ENCODE data around the gene ZNF124.
"Not testable (repeated sequence)": the region's sequence is repeated elsewhere in the genome, so short reads cannot be mapped to it uniquely, and the experiment has no call there.

ZNF124 gene

DNA sequence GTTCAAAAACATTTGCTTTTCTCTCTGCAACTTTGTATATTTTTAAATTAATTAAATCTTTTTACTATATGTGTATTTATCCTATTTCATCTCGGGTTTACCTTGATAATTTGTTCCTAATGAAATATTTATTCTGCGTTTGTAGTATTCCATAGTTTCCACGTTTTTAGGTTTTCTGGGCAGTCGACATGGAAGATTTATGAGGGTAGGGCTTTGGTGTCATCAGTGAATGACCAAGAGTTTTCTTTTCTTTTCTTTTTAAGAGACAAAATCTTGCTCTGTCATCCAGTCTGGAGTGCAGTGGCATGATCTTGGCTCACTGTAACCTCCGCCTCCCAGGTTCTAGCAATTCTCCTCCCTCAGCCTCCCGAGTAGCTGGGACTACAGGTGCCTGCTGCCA, 50.4 kb downstream of the ZNF124 start:
- ChIA-PET CTCF (no interaction called here), POLR2A (no interaction called here)
- no peak for TF ChIP-seq CTCF (IDR thresholded peaks at IDR 0.05; ENCODE audit: control extremely low read depth, extremely low read depth, low read depth, missing control alignments)
- DNase-seq (ENCODE audit: extremely low spot score): no peak

GRCh38 chr1:247120408-247120668, 51.5 kb downstream of the ZNF124 start:
- DNase-seq (ENCODE audit: extremely low spot score); POLR2A ChIA-PET: not testable (repeated sequence)
- CTCF ChIA-PET: interaction anchor here (1.7 kb wide), 1 partner anchor 16 kb away, joined by 4 read pairs; the partner anchor contains the start of gene ZNF669

DNA sequence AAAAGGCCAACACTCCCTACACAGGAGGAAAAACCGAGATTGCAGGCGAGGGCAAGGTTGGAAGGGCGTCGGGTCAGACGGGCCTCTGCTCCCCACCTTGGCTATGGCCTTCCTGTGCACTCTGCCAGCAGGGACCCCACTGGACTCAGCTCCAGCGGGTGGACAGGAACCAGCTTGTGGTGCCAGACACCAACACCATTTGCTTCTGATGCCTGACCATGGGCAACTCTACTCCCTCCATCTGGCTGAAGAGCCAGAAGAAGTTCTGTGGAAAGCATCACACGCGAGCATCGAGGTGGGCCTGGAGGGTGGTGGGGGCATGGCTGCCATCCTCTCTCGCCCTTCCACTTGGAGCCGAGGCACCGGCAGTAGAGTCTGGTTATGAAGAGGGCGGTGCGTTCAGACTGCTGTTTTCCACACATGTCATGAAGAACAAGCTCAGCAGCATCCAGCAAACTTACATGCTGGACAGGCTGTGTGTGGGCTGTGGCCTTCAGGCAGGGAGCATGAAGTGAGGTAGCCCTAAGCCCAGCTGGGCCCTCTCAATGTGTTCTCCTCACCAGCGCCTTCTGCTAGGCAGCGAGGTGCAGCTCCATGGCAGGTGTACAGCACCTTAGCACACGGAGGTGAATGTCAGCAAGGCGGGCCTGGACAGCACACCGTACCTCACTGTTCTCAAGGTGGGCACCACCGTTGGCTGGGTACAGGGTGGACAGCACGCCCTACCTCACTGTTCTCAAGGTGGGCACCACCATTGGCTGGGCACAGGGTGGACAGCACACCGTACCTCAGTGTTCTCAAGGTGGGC, 52.0 kb downstream of the ZNF124 start:
- peak; percentile 17 for DNase-seq (ENCODE audit: extremely low spot score)
- ChIA-PET POLR2A (no interaction called here), CTCF (interaction anchor here (1.0 to 1.7 kb wide), 2 partner anchors 15 to 64 kb away, joined by 4 read pairs; partner anchors contain the start of gene ZNF669)
- TF ChIP-seq CTCF (IDR thresholded peaks at IDR 0.05; ENCODE audit: control extremely low read depth, extremely low read depth, low read depth, missing control alignments): no peak

- CTCF ChIA-PET: interaction anchor here (1.0 to 1.7 kb wide), 2 partner anchors 15 to 65 kb away, joined by 4 read pairs; partner anchors contain the start of gene ZNF669
- DNase-seq (ENCODE audit: extremely low spot score): peak; percentile 52
- POLR2A ChIA-PET: no interaction called here
- no peak for TF ChIP-seq CTCF (IDR thresholded peaks at IDR 0.05; ENCODE audit: control extremely low read depth, extremely low read depth, low read depth, missing control alignments)
These were observed 52.8 kb downstream of the ZNF124 start for GRCh38 chr1:247118946-247119446.

DNA sequence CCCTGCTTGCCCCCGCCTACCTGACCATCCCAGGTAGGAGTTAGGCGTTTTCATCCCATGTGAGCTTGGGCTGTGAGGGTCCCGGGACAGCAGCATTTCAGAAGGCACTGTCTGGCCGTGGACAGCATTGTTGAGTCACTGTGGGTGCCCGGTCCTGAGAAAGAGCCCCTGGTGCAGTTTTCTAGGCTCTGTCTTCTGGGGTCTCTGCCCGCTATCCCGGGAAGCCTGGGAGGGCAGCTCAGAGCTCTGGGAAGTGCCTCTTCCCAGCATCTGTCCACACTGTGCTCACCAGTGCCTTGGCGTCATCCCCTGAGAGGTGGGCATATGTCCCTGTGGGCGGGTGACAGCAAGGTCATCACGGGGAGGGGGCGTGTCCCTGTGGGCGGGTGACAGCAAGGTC, 56.3 kb downstream of the ZNF124 start:
- POLR2A ChIA-PET: no interaction called here
- CTCF ChIA-PET: no interaction called here

DNA sequence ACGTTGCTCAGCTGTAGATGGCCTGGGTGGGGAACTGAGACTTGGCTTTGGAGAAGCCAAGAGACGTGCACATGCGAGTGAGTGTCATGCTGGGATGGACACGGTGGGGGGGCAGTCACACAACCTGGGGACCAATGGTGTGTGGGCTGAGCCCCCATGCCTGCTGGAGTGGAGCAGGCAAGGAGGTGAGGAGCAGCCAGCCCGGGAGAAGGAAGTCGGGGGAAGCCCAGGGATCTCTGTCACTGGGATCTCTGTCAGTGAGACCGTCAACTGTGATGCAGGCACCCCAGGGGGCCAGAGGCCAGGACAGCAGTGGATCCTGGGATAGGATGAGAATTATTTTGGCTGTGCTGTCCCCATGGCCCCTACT, 56.7 kb downstream of the ZNF124 start:
- DNase-seq (ENCODE audit: extremely low spot score): no peak
- TF ChIP-seq CTCF (IDR thresholded peaks at IDR 0.05; ENCODE audit: control extremely low read depth, extremely low read depth, low read depth, missing control alignments): no peak
- CTCF ChIA-PET: no interaction called here
- POLR2A ChIA-PET: no interaction called here

More for the DNA sequence above, 56.3 kb downstream of the ZNF124 start:
- no peak for TF ChIP-seq CTCF (IDR thresholded peaks at IDR 0.05; ENCODE audit: control extremely low read depth, extremely low read depth, low read depth, missing control alignments)
- DNase-seq (ENCODE audit: extremely low spot score): no peak

DNA sequence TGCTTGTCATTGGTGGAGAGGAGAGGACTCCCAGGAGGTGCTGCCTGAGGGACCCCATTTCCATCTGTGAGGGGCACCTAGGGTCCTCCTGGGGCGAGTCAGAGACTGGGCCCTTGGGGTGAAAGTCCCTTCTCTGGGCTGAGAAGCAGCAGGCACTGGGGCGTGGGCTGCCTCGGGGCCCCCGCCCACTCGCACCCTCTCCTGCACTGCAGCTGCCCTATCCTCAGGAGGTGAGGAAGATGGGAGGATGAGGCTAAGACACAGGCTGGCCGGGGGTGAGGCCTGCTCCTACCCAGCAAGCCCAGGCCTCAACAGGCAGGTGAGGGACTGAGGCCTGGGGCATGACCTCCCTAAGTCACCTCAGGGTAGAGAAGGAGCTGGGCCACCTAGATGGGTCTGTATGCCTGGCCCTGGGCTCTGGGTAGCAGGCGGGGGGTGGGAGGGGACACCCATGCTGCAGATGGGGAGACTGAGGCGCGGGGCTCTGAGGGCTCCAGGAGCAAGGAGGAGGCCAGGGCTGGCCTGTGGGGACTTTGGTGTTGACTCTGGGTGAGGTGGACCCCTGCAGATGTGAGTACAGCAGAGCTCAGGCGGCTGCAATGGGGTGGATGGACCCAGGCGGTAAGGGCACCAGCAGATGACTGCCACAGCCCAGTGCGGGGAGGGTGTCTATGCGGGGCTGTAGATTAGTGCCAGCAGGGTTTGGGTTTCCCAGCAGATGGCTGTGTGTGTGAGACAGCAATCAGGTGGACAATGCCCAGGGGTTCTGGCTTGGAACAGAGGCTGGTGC, 57.3 kb downstream of the ZNF124 start:
- ChIA-PET POLR2A (no interaction called here), CTCF (no interaction called here)
- DNase-seq (ENCODE audit: extremely low spot score): no peak
- TF ChIP-seq CTCF (IDR thresholded peaks at IDR 0.05; ENCODE audit: control extremely low read depth, extremely low read depth, low read depth, missing control alignments): no peak

All from GM10248 (cell line).